DMS 273 (cell line): ENCODE measurements around the gene CAMK2N2.
"Not testable (repeated sequence)": the region's sequence is repeated elsewhere in the genome, so short reads cannot be mapped to it uniquely, and the experiment has no call there.

Experiments
- DNase-seq: peaks from one replicate; lab custom pipeline; 2025; ENCODE audit not compliant: unreplicated experiment; lab: John Stamatoyannopoulos, UW

Gene CAMK2N2

DNA sequence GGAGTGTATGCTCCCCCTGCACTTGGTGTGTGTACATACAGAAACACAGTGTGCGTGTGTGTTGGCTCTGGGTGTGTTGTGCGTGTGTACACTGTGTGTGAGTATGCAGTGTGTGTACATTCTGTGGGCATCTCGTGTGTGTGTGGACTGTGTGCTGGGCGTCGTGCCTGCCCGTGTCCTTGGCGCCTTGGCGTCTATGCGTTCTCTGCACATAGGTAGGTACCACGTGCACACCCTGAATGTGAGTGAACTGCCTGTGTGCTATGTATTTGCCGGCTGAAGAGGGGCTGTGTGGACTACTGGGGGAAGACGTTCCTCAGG is 14.0 kb upstream of the CAMK2N2 start:
- no peak for DNase-seq

DNA sequence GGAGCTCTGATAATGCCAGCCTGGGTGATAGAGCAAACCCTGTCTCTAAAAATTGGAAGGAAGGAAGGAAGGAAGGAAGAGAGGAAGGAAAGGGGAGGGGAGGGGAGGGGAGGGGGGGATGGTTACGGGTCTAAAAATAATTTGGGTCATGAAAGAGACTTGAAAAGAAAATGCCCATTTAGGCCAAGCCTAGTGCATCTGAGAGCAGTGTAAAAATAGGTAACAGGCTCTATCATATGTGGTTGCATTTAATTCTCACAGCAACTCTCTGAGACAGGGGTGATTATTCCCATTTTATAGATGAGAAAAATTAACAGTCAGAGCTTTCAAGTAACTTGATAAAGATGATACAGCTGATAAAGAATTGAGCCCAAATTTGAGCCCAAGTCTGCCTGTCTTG is 10.9 kb upstream of the CAMK2N2 start:
- no peak for DNase-seq

DNA sequence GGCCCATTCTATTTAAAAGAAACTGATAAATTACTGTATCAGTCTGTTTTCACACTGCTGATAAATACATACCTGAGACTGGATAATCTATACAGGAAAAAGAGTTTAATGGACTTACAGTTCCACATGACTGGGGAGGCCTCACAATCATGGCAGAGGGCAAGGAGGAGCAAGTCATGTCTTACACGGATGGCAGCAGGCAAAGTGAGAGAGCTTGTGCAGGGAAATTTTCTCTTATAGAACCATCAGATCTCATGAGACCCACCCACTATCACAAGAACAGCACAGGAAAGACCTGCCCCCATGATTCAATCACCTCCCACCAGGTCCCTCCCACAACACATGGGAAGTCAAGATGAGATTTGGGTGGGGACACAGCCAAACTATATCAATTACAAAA is 5.9 kb upstream of the CAMK2N2 start:
- not testable (repeated sequence) for DNase-seq

- DNase-seq: no peak
Observed at GRCh38 chr3:184262764-184263179, 1.4 kb upstream of the CAMK2N2 start.

GRCh38 chr3:184261854-184262763 is 756 bp upstream of the CAMK2N2 start:
- peak; percentile 94 for DNase-seq

DNA sequence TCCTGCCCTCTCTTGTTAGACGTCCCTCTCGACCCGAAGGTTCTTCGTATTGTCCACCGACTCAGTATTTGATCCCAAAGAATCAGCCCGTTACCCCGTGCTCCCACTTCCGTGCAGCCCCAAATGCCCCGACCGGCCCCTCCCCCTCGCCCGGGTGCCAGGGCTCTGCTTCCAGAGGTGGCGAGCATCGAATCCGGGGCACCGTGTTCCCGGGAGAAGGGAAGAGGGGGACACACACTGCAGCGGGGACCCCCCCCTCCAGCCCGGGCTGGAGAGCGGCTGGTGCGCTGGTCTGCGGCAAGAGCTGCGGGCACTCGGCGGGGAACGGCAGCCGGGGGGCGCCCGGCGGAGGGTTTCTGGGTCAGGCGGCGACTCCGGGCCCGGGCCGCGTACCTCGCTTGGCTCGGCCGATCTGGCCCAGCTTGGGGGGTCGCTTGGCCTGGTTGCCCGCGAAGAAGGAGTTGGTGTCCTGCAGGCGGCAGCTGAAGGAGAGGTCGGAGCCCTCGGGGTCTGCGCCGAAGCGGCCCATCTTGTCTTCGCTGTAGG is 556 bp downstream of the CAMK2N2 start:
- peak; percentile 71 for DNase-seq

DNA sequence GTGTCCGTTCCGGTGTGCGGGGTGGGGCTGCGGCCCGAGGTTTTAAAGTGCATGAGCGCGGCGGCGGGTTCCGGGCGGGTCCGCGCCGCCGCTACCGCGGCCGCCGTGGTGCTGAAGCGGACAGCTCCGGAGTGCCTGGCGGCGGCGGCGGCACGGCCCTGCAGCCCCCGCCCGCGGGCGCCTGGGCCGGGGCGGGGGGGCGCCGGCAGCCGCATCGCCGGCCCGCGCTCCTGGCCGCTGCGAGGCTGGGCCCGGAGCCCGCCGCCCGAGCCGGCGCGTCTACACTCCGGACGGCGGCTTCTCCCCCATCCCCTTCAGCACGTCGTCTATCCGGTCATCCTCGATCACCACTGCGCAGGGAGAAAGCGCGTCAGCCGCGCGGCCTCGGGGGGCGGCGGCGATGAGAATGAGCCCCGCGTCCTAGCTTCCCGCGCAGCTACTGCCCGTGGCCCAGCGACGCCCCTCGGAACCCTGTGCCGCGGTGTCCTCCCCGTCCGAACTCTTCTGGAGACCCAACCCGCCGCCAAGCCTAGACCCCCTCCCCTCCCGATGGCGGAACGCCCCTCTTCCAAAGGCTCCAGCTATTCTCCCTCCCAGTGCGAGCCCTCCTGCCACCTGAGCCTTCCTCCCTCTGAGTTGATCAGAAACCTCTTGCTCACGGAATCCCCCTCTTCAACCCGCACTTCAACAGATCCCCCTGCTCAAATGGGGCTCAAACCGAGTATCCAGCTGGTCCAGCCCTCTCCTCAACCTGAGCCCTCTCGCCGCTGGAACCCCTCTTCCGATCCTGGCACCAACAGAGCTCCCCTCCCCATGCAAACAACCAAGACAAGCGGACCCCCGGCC is 1.3 kb downstream of the CAMK2N2 start:
- peak; percentile 82 for DNase-seq

GRCh38 chr3:184259396-184259877 is 1.9 kb downstream of the CAMK2N2 start:
- DNase-seq: no peak

GRCh38 chr3:184258926-184259325 is 2.4 kb downstream of the CAMK2N2 start:
- no peak for DNase-seq

GRCh38 chr3:184257083-184257915 is 4.1 kb downstream of the CAMK2N2 start:
- no peak for DNase-seq

DNA sequence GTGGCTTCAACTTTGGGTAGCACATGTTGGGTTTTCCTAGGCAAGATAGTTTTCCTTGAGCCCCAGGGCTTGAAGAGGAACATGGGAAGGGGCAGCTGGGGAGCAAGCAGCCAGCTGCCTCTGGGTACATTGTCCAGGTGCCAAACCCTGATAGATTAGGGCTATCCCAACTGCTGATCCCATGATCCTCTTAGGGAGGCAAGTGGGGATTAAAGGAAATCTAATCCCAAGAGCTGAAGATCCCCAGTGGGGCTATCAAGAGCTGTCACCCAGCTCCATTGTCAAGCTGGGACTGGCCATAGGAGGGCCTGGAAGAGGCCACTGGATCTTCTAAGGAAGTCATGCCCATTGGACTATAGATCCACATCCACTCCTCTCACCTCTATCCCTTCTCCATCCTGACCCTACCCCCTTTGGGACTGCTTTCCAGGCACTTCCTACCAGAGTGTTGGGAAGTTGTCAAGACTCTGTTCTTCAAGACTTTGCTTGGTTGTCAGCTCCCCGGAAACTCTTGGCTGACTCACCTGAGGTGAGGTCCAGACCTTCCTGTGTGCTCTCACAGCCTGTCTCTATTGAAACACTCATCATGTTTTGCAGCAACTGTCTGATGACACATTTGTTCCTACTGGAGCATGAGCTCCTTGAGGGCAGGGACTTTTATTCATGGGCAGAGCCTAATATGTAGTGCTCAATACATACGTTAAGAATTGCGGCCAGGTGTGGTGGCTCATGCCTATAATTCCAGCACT is 5.9 kb downstream of the CAMK2N2 start:
- DNase-seq: no peak

GRCh38 chr3:184250167-184250828 is 11.1 kb downstream of the CAMK2N2 start:
- DNase-seq: peak; percentile 99

GRCh38 chr3:184249412-184250166 is 11.8 kb downstream of the CAMK2N2 start, which contains the start of gene EEF1AKMT4:
EEF1AKMT4 (plus strand) TSS chr3:184249672; CDS start chr3:184249695, 23 bp downstream.
- DNase-seq: peak; percentile 100

DNA sequence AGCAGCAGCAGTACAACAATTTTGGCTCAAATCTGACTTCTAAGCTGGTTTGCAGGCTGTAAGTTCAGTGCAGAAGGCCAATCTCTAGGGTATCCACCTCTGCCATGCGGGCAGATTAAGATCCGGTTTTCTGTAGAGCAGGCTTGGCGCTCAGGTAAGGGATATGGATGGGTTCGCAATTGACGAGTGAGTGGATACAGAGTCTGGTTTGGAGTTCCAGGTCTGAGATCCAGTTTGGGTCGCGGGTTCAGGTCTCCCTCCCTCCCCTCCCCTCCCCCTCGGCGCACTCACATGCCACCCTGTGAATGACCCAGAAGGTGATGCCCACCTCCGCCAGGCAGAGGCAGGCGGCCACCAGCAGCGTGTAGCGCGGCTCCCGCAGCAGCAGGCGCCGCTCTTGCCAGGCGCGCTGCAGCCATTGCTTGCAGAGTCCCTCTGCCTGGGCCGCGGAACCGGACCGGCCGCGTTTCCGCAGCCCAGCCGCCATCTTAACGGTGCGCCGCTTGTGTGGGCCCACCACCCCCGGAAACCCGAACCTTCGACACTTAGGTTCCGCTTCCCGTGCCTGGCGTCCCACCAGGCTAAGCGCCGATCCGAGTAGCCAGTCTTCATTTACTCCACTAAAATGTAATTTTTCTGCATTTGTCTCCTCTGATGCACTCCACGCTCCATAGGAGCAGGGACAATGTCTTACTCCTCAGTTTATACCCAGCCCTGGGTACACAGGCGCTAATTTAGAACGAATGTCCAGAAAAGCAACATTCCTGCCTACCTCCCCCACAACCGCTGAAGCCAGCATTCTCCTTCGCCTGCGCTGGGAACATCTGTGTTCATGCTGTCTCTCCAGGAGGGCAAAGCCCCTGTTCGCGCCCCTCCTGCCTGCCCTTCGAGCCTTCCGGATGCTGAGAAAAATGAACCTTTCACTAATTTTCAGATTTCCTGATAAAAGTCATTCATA is 12.6 kb downstream of the CAMK2N2 start, which contains the start of gene ALG3:
Gene ALG3 (minus strand): TSS at position 509 of the 958 bp plus-strand sequence. CDS start 22 bp downstream, at position 487.
- peak; percentile 99 for DNase-seq

DNA sequence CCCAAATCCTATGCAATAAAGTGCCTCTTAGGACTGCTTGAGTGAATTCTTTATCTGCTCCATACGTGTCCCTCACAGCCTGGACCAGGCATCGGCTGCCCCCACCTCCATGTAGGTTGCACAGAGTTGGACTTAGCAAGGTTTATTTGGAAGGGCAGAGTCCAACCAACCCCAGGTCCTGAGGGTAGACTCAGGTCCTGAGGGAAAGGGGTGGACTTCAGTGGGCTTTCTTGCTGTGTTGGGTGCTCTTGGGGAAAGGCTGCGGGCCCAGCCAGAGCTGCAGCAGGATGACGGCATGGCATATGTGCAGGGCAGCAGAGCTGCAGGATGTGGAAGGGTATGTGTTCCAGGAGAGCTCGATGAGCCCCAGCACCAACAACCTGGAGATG is 19.1 kb downstream of the CAMK2N2 start:
- DNase-seq: no peak

- DNase-seq: peak; percentile 85
Observed at GRCh38 chr3:184241447-184242296, 19.7 kb downstream of the CAMK2N2 start.

DNA sequence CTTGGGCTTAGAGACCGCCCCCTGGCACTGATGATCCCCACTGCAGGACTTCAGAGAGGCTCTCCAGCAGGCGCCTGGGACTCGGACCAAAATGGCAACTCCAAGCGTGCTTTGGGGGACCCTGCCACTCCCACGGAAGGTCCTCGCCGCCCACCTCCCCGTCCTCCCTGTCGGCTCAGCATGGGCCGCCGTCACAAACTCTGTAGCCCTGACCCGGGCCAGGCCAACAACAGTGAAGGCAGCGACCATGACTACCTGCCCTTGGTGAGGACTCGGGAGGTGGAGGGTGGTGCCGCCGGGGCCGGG is 20.3 kb downstream of the CAMK2N2 start:
- DNase-seq: no peak
